Activated CD8-positive, alpha-beta T cell treated with anti-CD3 and anti-CD28 coated beads for 36 hours (primary cell): ENCODE results near the gene RAI1. TPM values are rescaled to one million over a fixed set of nuclear protein-coding genes. Genes with fewer than 3 reads are reported as not detected.
A peak's percentile ranks its signal among the peaks of the same experiment; 100 is the strongest.
"Not testable (repeated sequence)": the region's sequence is repeated elsewhere in the genome, so short reads cannot be mapped to it uniquely, and the experiment has no call there.

Experiments
- ATAC-seq: fragments of 200-7000 bp; cut with Tn5 transposase; one replicate; pipeline ENCODE4 v1.10.0; 2021; ENCODE audit warnings: mild to moderate bottlenecking, moderate library complexity
- CTCF ChIA-PET: fragments of 350-600 bp; sonication (Branson Sonifier 250); formaldehyde crosslinking; loops from one replicate; lab custom pipeline; 2021; ENCODE audit warnings: antibody characterized with exemption; lab: Charles Lee
- POLR2A ChIA-PET: fragments of 350-600 bp; sonication (Branson Sonifier 250); formaldehyde crosslinking; loops from one replicate; lab custom pipeline; 2021; ENCODE audit warnings: antibody characterized with exemption; lab: Charles Lee
- DNase-seq: peaks from one replicate; pipeline ENCODE4 v3.0.0-alpha.2; 2020
- H3K27ac Mint-ChIP-seq: one replicate; pipeline ENCODE4 v1.8.0; 2021; ENCODE audit warnings: mild to moderate bottlenecking, mixed read lengths
- H3K27me3 Mint-ChIP-seq: one replicate; pipeline ENCODE4 v1.8.0; 2021; ENCODE audit warnings: mixed read lengths
- H3K36me3 Mint-ChIP-seq: one replicate; pipeline ENCODE4 v1.8.0; 2021; ENCODE audit warnings: low read depth, mixed read lengths
- H3K4me1 Mint-ChIP-seq: one replicate; pipeline ENCODE4 v1.8.0; 2021; ENCODE audit warnings: low read depth, mixed read lengths
- H3K4me3 Mint-ChIP-seq: one replicate; pipeline ENCODE4 v1.8.0; 2021; ENCODE audit warnings: mild to moderate bottlenecking, moderate library complexity, mixed read lengths
- H3K9me3 Mint-ChIP-seq: one replicate; pipeline ENCODE4 v1.8.0; 2021; ENCODE audit warnings: mixed read lengths
- CTCF ChIP-seq: fragments of 200-600 bp; IDR thresholded peaks from one replicate; pipeline ENCODE4 v1.8.0; 2022; ENCODE audit warnings: antibody characterized with exemption, mild to moderate bottlenecking
- intact Hi-C: fragments of 100-400 bp; cut with micrococcal nuclease; formaldehyde crosslinking; loops from one replicate; pipeline ENCODE4 v1.10.0; 2022
- total RNA-seq, 2 experiments: library from RNA; stranded (reverse); gene quantifications; one replicate each; pipeline ENCODE4 v1.2.3, GENCODE V29; 2021

The RAI1 gene
- total RNA-seq, 2 experiments from 2014 or later, result 18.1 to 20.3 TPM

- ChIA-PET CTCF (interaction anchor here (1.2 to 8.5 kb wide), 4 partner anchors 23 to 281 kb away, joined by 4 to 100 read pairs (median 6); partner anchors contain the start of genes PEMT and RASD1), POLR2A (no interaction called here)
- DNase-seq (no peak), ATAC-seq (no peak)
- Mint-ChIP-seq H3K9me3 (no peaks in the 10 kb centered on the region), H3K4me1 (no peaks in the 10 kb centered on the region), H3K36me3 (no peaks in the 10 kb centered on the region), H3K4me3 (no peak overlapping the region), H3K27ac (no peak overlapping the region), H3K27me3 (no peaks in the 10 kb centered on the region)
- intact Hi-C loops, result no loop called here
- TF ChIP-seq CTCF, result no peak
Observed at GRCh38 chr17:17636272-17636885, 44.9 kb upstream of the RAI1 start.

GRCh38 chr17:17638467-17638866 lies 42.8 kb upstream of the RAI1 start:
- ATAC-seq, result no peak
- ChIA-PET POLR2A (no interaction called here), CTCF (interaction anchor here (1.5 to 8.5 kb wide), 2 partner anchors 142 to 283 kb away, joined by 4 to 100 read pairs; partner anchors contain the start of gene RASD1)
- intact Hi-C loops, result no loop called here
- Mint-ChIP-seq H3K4me1 (no peaks in the 10 kb centered on the region), H3K4me3 (no peak overlapping the region), H3K27me3 (no peaks in the 10 kb centered on the region), H3K9me3 (no peaks in the 10 kb centered on the region), H3K36me3 (no peaks in the 10 kb centered on the region), H3K27ac (no peak overlapping the region)
- no peak for TF ChIP-seq CTCF
- no peak for DNase-seq

- H3K27ac Mint-ChIP-seq, H3K27me3 Mint-ChIP-seq, H3K4me1 Mint-ChIP-seq, H3K4me3 Mint-ChIP-seq, H3K9me3 Mint-ChIP-seq, POLR2A ChIA-PET, DNase-seq, ATAC-seq, H3K36me3 Mint-ChIP-seq, intact Hi-C loops: not testable (repeated sequence)
- CTCF ChIA-PET, result interaction anchor here (0.8 to 8.5 kb wide), 2 partner anchors 144 to 285 kb away, joined by 4 to 100 read pairs; partner anchors contain the start of gene RASD1
Observed at GRCh38 chr17:17639661-17640270, 41.5 kb upstream of the RAI1 start.

- Mint-ChIP-seq H3K27ac (no peak overlapping the region), H3K9me3 (no peaks in the 10 kb centered on the region), H3K4me3 (no peak overlapping the region), H3K36me3 (no peaks in the 10 kb centered on the region), H3K4me1 (no peaks in the 10 kb centered on the region), H3K27me3 (no peaks in the 10 kb centered on the region)
- POLR2A ChIA-PET, result interaction anchor here (1.0 to 1.1 kb wide), 2 partner anchors 145 to 287 kb away, joined by 3 read pairs; no protein-coding TSS in a partner anchor
- CTCF ChIA-PET, result interaction anchor here (0.6 to 8.5 kb wide), 46 partner anchors 9 to 303 kb away, joined by 3 to 100 read pairs (median 4); partner anchors contain the start of gene RASD1
- TF ChIP-seq CTCF, result peak; percentile 82
- DNase-seq (peak; percentile 85), ATAC-seq (peak; percentile 97)
- intact Hi-C loops, result loop anchor here (2.0 kb wide), 2 partner anchors 145 to 287 kb away; partner anchors contain the start of gene RASD1
Observed at GRCh38 chr17:17641621-17642409, 39.4 kb upstream of the RAI1 start.

GRCh38 chr17:17645148-17645547 lies 36.1 kb upstream of the RAI1 start:
- H3K4me1 Mint-ChIP-seq, H3K36me3 Mint-ChIP-seq, ATAC-seq, H3K9me3 Mint-ChIP-seq, intact Hi-C loops, H3K27ac Mint-ChIP-seq, POLR2A ChIA-PET, DNase-seq, H3K4me3 Mint-ChIP-seq, H3K27me3 Mint-ChIP-seq, CTCF ChIA-PET: not testable (repeated sequence)
